ENCODE measurements around the gene TMEM240. TPM values are rescaled to one million over a fixed set of nuclear protein-coding genes. Genes with fewer than 3 reads are reported as not detected.
A peak's percentile ranks its signal among the peaks of the same experiment; 100 is the strongest.

TMEM240 gene
- total RNA-seq (2014; rRNA removed; shearing (Covaris generic)): 0.15 TPM in 1 of 2 replicates, not detected in the other

DNA sequence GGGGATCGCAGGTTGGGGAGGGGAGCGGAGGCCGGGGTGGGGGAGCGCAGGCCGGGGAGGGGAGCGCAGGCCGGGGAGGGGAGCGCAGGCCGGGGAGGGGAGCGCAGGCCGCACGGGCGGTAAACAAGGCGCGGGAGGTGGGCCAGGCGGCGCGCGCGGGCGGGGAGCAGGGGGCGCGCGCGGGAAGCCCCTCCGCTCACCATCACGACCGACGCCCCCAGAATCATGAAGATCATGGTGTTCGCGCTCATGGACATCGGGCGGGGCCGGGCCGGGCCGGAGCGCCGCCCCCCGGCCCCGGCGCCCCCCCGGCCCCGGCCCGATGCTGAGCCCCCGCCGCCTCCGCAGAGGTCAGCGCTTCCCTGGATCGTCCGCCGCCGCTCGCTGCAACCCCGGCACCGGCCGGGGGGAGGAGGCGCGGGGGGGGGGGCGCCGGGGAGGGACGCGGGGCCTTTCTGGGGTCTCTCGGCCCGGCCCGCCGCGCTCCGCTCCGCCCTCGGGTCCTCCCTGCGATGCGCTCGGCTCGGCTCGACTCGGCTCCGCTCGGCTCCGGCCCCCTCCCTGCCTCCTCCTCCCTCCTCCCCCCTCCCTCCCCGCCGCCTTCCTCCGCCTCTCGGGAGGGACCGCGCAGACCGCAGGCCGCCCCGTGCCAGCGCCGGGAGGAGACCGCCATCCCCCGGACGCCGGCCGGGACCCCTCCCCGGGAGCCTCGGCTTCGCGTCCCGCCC, at the start of gene TMEM240:
Gene TMEM240, minus strand, starts transcription at position 535 of the 728 bp plus-strand sequence. Its CDS starts 278 bp downstream, at position 257.
- no peak for DNase-seq (ENCODE audit: low read depth)

DNA sequence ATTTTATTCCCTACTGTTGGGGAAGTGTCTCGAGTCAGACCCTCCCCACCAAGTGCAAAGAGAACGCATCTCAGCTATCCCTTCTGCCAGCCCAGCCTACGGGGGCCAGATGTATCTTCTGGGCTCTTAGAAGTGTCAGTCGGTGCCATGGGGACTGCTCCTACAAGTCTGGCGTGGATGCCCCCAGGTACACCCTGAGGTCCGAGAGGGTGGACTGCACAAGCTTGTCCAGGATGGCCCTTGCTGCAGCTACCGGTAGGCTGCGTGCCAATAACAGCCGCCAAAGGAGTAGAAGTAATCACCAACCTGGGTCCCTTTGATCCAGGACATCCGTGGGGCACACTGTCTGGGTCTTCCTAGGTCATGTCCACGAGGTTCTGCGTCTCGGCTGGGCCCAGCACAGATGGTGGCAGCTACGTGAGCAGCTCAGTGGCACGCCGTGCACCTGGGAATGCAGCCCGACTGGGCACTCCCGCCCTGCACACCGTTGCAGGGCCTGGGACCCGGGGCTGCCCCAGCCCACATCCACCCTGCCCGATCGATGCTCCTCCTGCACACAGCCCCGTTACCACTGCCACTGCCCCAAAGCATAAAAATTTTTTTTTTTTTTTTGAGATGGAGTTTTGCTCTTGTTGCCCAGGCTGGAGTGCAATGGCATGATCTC, 43.1 kb upstream of the TMEM240 start:
- no peak for DNase-seq (ENCODE audit: low read depth)

- no peak for DNase-seq (ENCODE audit: low read depth)
These were observed 42.3 kb upstream of the TMEM240 start for GRCh38 chr1:1582585-1583346.

DNA sequence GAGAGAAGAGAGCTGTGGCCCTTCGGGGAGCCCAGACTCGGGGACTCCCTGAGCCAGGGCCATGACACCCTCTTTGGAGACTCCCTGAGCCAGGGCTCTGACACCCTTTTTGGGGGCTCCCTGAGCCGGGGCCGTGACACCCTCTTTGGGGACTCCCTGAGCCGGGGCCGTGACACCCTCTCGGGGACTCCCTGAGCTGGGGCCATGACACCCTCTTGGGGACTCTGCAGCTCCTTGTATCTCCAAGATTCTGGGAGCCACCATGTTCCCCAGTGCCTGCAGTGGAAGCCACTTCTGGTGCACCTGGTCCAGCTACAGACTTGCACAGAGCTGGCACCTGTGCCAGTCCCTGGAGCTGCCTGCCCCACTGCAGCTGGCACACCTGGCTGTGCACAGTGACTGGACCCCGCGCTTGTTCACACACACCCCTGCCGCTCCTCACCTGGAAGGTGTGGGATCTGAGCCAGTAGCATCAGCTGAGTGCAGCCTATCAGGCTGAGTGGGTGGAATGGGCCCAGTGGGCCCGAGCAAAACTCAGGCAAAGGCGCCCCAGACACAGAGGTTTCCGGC, 38.0 kb upstream of the TMEM240 start:
- no peak for DNase-seq (ENCODE audit: low read depth)

GRCh38 chr1:1577367-1578011, 37.1 kb upstream of the TMEM240 start:
- no peak for DNase-seq (ENCODE audit: low read depth)

DNA sequence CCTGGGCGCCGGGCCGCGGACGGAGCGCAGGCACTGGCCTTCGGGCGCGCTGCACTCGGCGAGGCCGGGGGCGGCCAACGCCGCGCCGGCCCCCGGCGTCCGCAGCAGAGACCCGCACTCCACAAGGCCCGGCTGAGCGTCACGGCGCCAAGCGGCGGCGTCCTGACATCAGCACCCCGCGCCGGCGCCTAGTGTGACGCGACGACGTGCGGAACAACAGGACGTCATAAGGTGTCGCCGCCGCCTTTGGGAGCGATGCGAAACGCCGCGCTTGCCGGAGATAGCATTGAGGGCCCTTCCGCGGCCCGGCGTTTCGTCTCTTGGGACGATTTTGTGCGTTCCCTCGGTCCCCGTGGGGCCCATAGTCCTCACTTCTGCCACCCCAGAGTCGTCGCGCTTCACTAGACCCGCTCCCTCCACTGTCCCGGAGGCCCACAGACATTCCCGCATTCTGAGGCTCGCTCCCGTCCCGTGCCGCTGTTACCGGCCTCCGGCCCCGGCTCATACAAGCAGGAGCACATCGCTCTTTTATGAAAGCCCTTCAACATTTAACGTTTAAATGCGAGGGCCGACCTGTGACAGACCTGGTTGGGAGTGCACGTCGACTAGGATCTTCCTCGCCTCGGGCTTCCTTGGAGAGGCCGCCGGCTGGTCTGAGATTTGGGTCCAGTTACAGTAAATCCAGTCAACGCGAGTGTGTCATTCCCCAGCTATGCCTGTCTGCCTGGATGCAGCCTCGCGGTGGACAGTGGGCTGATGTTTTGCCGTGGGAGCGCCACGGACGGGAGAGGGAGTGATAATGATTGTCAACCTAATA, 34.5 kb upstream of the TMEM240 start, which contains the start of gene SSU72:
Gene SSU72, minus strand, starts transcription at position 143 of the 817 bp plus-strand sequence. CDS start 306 bp downstream, outside the sequence.
- peak; percentile 89 for DNase-seq (ENCODE audit: low read depth)

GRCh38 chr1:1573843-1574720, 33.7 kb upstream of the TMEM240 start:
- peak; percentile 63 for DNase-seq (ENCODE audit: low read depth)

GRCh38 chr1:1569341-1569740, 28.9 kb upstream of the TMEM240 start:
- DNase-seq (ENCODE audit: low read depth): no peak

GRCh38 chr1:1567891-1568291, 27.5 kb upstream of the TMEM240 start:
- no peak for DNase-seq (ENCODE audit: low read depth)

DNA sequence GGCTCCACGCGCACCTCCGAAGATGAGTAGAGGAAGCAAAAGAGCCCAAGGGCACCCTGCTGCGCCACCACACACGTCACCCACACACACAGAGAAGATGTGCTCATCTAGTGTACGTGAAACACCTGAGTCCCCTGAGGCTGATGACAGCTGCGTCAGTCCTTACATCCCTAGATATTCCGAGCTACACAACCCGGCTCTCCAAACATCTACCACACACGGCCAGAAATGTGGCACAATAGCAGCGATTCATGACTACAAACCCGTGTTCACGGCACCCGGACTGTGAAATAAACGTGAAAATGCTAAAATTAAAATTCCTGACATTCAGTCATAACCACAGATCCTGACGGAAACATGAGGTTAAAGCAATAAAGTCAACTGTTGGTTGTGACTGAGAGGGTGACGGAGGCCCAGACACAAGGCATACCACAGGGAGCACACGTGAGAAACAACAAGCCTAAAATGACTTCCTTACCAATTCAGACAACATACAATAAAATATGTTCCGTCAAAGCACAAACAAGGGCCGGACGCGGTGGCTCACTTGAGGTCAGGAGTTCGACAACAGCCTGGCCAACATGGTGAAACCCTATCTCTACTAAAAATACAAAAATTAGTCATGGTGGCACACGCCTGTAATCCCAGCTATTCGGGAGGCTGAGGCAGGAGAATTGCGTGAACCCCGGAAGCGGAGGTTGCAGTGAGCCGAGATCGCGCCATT, 26.9 kb upstream of the TMEM240 start:
- no peak for DNase-seq (ENCODE audit: low read depth)

DNA sequence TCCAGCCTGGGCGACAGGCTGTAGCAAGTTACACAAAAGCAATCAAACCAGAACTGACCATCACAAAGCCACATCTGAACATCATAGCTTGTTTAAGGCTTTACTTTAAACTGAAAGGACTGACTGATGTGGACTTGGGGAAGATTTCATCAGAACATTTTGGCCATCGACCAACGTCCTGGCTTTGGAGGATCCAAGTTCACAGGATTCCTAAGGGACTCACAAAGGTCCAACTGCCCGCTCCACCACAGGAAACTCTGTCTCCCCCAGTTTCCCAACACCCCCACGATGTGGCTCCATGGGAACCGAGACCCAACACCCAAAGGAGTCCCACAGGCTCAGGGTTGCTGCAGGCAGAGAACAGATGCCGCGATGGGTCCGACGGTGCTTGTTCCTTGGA, 24.9 kb upstream of the TMEM240 start:
- no peak for DNase-seq (ENCODE audit: low read depth)

- DNase-seq (ENCODE audit: low read depth): no peak
These were observed 23.8 kb upstream of the TMEM240 start for GRCh38 chr1:1564268-1564667.

GRCh38 chr1:1563688-1564087, 23.3 kb upstream of the TMEM240 start:
- DNase-seq (ENCODE audit: low read depth): no peak

GRCh38 chr1:1562556-1563195, 22.3 kb upstream of the TMEM240 start:
- DNase-seq (ENCODE audit: low read depth): no peak

DNA sequence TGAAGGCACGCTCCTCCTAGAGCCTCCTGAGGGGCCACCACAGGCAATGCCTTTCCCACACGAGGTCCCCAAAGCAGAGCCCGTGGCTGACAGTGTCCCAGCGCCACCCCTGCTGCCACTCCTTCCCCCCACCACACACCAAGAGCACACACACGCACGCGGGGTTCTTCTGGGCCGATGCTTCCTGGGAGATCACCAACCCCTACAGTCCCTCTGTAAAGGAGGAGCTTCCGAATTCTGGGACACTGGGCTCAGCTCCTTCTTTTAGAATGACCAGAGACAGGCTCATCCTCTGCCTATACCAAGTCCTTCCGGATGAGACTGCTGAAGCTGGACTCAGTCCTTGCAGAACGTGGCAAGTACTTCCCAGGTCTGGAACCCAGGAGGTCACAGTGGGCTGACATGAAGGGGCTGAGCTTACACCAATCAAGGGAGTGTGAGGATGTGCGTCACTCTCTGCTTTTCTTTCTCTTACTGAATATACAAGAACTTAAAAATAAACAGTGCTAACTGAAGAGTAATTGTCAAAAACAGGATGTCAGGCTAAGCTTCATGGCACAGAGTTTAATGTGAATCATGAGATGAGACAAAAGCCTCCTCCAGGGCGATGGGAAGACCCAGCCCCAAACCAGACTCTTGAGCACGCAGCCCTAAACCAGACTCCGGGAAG, 21.5 kb upstream of the TMEM240 start:
- no peak for DNase-seq (ENCODE audit: low read depth)

DNA sequence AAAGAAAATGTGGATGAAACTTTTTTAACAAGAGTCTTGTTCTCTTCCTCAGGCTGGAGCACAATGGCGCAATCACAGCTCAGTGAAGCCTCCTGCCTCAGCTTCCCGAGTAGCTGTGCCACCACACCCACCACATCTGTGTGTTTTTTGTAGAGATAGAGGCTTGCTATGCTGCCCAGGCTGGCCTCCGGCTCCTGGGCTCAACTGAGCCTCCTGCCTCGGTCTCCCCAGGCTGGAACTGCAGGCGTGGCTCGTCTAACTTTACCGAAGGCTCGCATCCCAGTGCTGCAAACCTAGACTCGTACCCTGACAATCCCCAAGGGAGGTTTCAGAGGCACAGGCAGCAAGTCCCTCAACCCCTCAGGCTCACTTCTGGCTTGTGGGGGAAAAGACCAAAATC, 19.8 kb upstream of the TMEM240 start:
- no peak for DNase-seq (ENCODE audit: low read depth)

GRCh38 chr1:1559066-1559465, 18.6 kb upstream of the TMEM240 start:
- no peak for DNase-seq (ENCODE audit: low read depth)

DNA sequence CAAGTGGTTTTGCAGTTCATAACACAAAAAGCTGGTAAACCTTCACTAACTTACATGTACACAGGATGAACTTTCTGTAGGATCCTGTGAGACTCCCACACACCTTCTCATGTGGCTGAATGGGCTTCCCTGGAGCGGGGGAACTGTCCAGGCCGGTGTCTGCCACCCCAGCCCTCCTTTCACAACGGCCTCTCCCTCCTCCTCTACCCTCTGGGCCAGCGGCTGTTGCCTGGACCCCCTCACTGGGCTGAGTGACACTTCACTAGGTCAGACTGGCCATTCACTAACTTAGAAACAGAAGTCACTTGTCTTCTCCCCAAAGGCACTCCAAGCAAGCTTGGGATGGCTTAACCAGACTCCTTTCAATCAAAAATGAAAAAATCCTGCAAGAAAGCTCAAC, 18.2 kb upstream of the TMEM240 start:
- DNase-seq (ENCODE audit: low read depth): no peak

Data from M059J (cell line).